GM12892 (cell line): ENCODE measurements around the gene PTPN4.
"Not testable (repeated sequence)": the region's sequence is repeated elsewhere in the genome, so short reads cannot be mapped to it uniquely, and the experiment has no call there.

Experiments used
- POLR2A ChIP-seq: IDR thresholded peaks from 2 replicates; pipeline ENCODE4 v1.6.1; 2011; ENCODE audit warnings: low read depth, low read length, control low read depth
- POLR2AphosphoS5 ChIP-seq: IDR thresholded peaks from 2 replicates; pipeline ENCODE4 v1.6.1; 2011; ENCODE audit warnings: low read depth, low read length, control low read depth
- TAF1 ChIP-seq: IDR thresholded peaks from 2 replicates; pipeline ENCODE4 v1.6.1; 2011; ENCODE audit warnings: low read depth, mild to moderate bottlenecking, control low read depth, low read length, borderline replicate concordance

- TF ChIP-seq POLR2AphosphoS5, POLR2A, TAF1: not testable (repeated sequence)
Observed at GRCh38 chr2:119996896-119997891, 237.5 kb downstream of the PTPN4 start.
